ENCODE data around the gene ZFP91. TPM values are rescaled to one million over a fixed set of nuclear protein-coding genes. Genes with fewer than 3 reads are reported as not detected.

The ZFP91 gene
- total RNA-seq, 2 experiments from 2014 or later = 37.2 to 38.0 TPM

DNA sequence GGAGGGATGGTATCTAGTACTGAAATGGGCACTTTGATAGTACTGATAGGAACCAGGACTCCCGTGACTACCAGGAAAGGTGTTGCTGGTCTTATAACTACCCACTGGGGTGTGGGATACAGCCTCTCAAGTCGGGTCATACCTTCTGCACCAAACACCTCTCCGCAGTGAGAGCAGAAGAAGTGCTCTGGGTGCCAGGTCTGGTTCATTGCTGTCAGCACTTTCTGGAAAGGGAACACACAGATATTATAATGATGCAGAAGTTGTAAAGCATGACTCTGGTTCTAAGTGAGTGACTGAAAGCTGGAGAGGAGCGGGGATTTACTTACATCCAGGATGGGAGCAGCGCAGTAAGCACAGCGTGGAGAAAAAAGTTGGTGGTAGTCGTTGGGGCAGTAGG lies 29.2 kb upstream of the ZFP91 start:
- POLR2A ChIA-PET = no interaction called here
- Mint-ChIP-seq H3K4me3 (no peak overlapping the region), H3K9me3 (peaks cover 2% of the 10 kb centered on the region), H3K4me1 (ENCODE audit: low read depth) (peaks cover 14% of the 10 kb centered on the region), H3K27ac (no peak overlapping the region), H3K36me3 (ENCODE audit: low read depth) (peaks cover 87% of the 10 kb centered on the region), H3K27me3 (no peaks in the 10 kb centered on the region)
- DNase-seq = no peak
- ATAC-seq = no peak
- intact Hi-C loops (cut with micrococcal nuclease) = no loop called here
- TF ChIP-seq CTCF (IDR thresholded peaks at IDR 0.05) = no peak
- CTCF ChIA-PET = interaction anchor here (1.0 kb wide), 2 partner anchors 13 to 18 kb away, joined by 3 to 4 read pairs; no protein-coding TSS in a partner anchor

GRCh38 chr11:58560842-58561241 lies 18.0 kb upstream of the ZFP91 start:
- Mint-ChIP-seq H3K4me3 (no peak overlapping the region), H3K36me3 (ENCODE audit: low read depth) (peaks cover 49% of the 10 kb centered on the region), H3K4me1 (ENCODE audit: low read depth) (peaks cover 62% of the 10 kb centered on the region), H3K27me3 (no peaks in the 10 kb centered on the region), H3K27ac (peak overlapping the region; percentile 21), H3K9me3 (no peaks in the 10 kb centered on the region)
- ATAC-seq (no peak), DNase-seq (no peak)
- CTCF ChIA-PET = interaction anchor here (0.8 to 1.8 kb wide), 3 partner anchors 14 to 113 kb away, joined by 3 to 5 read pairs (median 3); no protein-coding TSS in a partner anchor
- no peak for TF ChIP-seq CTCF (IDR thresholded peaks at IDR 0.05)
- intact Hi-C loops (cut with micrococcal nuclease) = no loop called here
- POLR2A ChIA-PET = interaction anchor here (2.5 kb wide), 1 partner anchor 17 kb away, joined by 7 read pairs; no protein-coding TSS in a partner anchor

DNA sequence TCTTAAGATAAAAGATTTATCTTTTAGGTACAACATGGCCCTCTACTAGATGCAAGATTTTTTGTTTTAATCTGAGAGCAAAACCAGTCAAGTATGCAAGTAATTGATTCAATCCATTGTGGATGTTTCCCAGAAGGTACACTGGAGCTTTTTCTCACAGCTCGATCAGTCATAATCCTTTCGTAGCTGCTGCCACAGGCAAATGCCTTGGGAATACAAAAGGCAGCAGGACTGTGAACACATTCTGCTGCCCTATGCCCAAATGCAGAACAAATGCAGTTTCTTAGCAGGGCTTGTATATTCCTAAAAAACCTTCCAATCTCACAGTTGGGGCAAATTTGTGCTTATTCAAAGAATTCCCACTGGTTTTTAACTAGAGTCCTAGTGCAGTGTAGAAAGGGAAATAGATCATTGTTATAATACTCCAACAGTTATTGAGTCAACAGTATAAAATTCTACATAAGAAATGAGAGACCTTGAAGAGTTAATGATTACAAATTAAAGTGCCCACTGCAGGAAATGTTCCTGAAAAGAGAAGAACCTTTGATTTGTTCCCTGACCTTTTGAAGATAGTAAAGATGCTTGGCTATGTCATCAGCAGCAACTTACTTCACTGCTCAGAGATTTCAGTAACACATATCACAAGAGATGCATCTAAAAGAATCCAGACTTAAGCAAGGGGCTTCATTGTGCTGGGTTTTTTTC lies 17.3 kb upstream of the ZFP91 start:
- H3K27ac Mint-ChIP-seq = peak overlapping the region; percentile 77
- no peaks in the 10 kb centered on the region for H3K9me3 Mint-ChIP-seq
- H3K27me3 Mint-ChIP-seq = no peaks in the 10 kb centered on the region
- peaks cover 62% of the 10 kb centered on the region for H3K4me1 Mint-ChIP-seq (ENCODE audit: low read depth)
- DNase-seq (no peak), ATAC-seq (no peak)
- peaks cover 49% of the 10 kb centered on the region for H3K36me3 Mint-ChIP-seq (ENCODE audit: low read depth)
- ChIA-PET POLR2A (interaction anchor here (7.9 kb wide), 1 partner anchor 16 kb away, joined by 69 read pairs; the partner anchor contains the start of genes LPXN and ZFP91), CTCF (interaction anchor here (0.8 to 1.3 kb wide), 3 partner anchors 8 to 113 kb away, joined by 3 read pairs; no protein-coding TSS in a partner anchor)
- TF ChIP-seq CTCF (IDR thresholded peaks at IDR 0.05) = no peak
- no peak overlapping the region for H3K4me3 Mint-ChIP-seq
- intact Hi-C loops (cut with micrococcal nuclease) = no loop called here

DNA sequence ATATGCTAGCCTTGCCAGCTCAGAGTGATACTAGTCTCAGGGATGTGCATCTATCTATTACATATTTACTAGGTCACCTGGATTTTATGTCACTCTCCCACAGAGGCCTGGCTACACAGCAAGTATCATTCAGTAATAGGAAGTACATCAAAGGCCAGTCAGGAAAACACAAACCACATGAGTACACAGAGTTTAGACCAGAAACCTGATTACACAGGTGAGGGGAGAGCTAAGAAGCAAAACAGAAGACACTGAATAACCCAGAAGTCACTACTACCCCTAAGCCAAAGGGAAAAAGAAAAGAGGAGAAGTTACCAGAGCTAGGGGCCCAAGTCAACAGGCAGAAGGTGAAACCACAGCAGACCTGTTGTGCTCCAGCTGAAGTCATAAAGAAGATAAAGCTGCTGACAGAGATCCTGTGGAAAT lies 16.5 kb upstream of the ZFP91 start:
- Mint-ChIP-seq H3K4me1 (ENCODE audit: low read depth) (peaks cover 56% of the 10 kb centered on the region), H3K27ac (peak overlapping the region; percentile 77), H3K9me3 (no peaks in the 10 kb centered on the region), H3K36me3 (ENCODE audit: low read depth) (peaks cover 42% of the 10 kb centered on the region), H3K4me3 (no peak overlapping the region), H3K27me3 (no peaks in the 10 kb centered on the region)
- CTCF ChIA-PET = interaction anchor here (0.8 to 1.6 kb wide), 6 partner anchors 8 to 67 kb away, joined by 3 read pairs; no protein-coding TSS in a partner anchor
- no peak for DNase-seq
- intact Hi-C loops (cut with micrococcal nuclease) = no loop called here
- ATAC-seq = peak; percentile 47
- POLR2A ChIA-PET = interaction anchor here (0.7 to 7.9 kb wide), 3 partner anchors 10 to 66 kb away, joined by 3 to 69 read pairs (median 5); partner anchors contain the start of genes LPXN and ZFP91
- no peak for TF ChIP-seq CTCF (IDR thresholded peaks at IDR 0.05)

DNA sequence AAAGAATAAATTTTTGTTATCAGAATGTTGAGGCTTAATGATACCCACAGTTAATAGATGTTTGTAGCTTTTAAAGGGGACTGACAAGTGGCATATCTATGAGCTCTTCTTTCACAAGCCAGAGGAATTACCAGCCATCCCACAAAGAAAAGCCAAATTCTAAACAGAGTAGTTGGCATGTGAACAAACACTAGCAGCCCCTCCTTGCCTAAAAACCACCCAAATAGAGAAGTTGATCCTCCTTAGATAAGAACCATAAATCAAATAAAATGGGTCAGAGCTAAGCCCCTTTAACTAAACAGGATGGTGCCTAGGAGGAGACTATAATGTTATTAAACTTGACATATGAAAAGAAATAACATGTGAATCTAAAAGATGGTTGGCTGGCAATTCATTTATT lies 14.6 kb upstream of the ZFP91 start:
- no peak for DNase-seq
- no peak overlapping the region for H3K4me3 Mint-ChIP-seq
- intact Hi-C loops (cut with micrococcal nuclease) = no loop called here
- ChIA-PET CTCF (interaction anchor here (0.8 to 1.4 kb wide), 6 partner anchors 11 to 494 kb away, joined by 3 to 5 read pairs (median 3); no protein-coding TSS in a partner anchor), POLR2A (interaction anchor here (0.6 to 7.9 kb wide), 3 partner anchors 8 to 360 kb away, joined by 3 to 69 read pairs (median 3); partner anchors contain the start of genes LPXN and ZFP91)
- no peak for TF ChIP-seq CTCF (IDR thresholded peaks at IDR 0.05)
- no peaks in the 10 kb centered on the region for H3K27me3 Mint-ChIP-seq
- no peak for ATAC-seq
- no peaks in the 10 kb centered on the region for H3K9me3 Mint-ChIP-seq
- peaks cover 50% of the 10 kb centered on the region for H3K36me3 Mint-ChIP-seq (ENCODE audit: low read depth)
- H3K4me1 Mint-ChIP-seq (ENCODE audit: low read depth) = peaks cover 68% of the 10 kb centered on the region
- peak overlapping the region; percentile 44 for H3K27ac Mint-ChIP-seq

Data from activated CD8-positive, alpha-beta T cell treated with anti-CD3 and anti-CD28 coated beads for 36 hours (primary cell).